Measurements from ENCODE around the gene ZSCAN26. TPM values are rescaled to one million over a fixed set of nuclear protein-coding genes. Genes with fewer than 3 reads are reported as not detected.
"Not testable (repeated sequence)": the region's sequence is repeated elsewhere in the genome, so short reads cannot be mapped to it uniquely, and the experiment has no call there.

Gene ZSCAN26
- total RNA-seq, 1 donor from 2014 or later: 20.5 TPM

DNA sequence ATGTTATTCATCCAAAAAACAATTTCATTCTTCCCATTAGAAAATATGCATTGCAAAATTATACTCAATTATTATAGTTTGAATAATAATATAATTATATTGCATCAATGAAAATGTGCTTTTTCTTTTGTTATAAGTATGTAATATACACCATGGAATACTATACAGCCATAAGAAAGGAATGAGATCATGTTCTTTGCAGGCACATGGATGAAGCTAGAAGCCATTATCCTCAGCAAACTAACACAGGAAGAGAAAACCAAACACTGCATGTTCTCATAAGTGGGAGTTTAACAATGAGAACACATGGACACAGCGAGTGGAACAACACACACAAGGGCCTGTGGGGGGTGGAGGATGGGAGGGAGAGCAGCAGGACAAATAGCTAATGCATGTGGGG lies 9.9 kb upstream of the ZSCAN26 start:
- DNase-seq: no peak

DNA sequence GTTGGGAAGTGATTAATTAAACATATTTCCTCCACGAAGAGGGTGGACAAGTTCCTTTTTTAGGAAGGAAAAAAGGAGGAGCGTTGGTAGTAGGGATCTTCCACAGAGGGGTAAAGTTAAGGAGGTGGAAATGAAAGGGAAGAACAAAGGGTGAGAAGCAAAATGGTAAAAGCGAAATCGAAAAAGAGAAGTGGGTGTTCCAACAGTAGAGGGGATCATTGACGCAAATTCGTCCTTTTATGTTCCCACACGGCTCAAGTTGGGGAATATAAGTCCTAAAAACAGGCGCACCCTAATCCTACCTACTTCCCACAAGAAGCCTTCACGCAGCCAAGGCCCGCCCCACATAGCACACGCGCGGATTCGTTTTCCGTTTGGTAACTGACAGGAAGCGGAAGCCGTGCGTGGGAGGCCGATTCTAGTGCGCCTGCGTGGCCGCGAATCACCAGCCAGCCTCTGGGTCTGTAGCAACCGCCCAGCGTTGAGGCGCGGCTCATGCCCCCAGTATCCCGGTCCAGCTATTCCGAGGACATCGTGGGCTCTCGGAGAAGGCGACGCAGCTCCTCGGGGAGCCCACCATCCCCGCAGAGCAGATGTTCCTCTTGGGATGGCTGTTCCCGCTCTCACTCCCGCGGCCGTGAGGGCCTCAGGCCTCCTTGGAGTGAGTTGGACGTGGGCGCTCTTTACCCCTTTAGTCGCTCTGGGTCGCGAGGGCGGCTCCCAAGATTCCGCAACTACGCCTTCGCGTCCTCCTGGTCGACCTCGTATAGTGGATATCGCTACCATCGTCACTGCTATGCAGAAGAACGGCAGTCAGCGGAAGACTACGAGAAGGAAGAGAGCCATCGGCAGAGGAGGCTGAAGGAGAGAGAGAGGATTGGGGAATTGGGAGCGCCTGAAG lies 7.8 kb upstream of the ZSCAN26 start, which contains the start of gene NKAPL:
NKAPL (plus strand) TSS at position 421 of the 901 bp plus-strand sequence; CDS start at position 496, 75 bp downstream.
- DNase-seq: peak; percentile 88

DNA sequence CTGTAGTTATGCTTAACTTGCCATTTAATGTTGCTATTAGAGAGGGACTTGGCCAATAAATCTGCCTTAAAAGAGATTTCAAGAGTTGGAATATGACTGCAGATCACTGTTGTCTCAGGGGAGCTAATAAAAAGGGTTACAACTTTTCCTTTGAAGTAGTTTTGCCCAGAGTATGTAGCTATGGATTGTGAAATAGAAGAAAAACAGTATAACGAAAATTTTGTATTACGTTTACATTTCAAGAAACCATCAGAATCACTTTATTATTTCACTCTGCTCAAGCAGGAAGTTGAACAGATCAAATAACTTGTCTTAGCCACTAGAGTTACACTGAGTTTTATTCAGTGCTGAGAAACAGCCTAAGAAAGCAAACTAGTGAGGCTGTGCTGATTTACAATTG lies 3.0 kb upstream of the ZSCAN26 start:
- DNase-seq: no peak

DNA sequence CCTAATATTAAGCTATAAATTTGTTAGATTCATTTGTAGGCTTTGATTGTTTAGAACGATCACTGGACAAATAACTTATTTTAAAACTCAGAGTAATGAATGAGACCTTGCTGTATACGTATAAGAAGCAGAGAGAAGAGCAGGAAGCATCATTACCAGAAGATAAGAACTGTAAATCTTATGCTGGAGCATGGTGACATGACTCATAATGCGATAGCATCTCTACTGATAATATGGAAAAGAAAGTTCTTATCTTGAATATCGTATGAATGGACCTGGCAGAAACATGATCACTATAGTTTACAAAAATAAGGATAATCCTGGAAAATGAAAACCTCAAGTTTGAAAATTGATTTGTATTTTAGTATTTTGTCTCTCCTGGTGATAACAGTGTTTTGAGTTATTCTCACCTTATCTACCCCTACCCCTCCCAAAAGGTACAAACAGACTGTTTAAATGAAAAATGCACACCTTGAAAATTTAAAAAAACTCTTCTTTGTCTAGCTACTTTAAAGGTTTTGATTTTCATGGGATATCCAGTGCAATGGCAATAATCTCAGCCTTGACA lies 2.0 kb upstream of the ZSCAN26 start:
- no peak for DNase-seq

DNA sequence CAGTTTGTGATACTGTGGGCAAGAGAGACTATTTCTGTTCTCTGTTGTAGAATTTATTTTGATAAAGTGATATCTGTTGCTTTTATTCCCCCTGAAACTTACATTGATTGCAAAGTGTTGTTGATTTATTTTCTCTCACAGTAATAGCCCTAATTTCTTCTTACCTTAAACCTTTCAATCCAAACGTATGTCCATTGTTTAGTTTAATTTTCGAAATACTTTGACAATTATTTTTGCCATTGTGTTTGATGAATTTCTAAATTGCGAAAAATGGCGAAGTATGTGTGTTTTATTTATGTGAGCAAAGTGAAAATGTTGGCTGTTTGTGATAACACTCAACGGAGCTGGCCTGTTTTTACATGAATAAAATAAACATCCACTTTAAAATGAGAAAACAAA lies 381 bp upstream of the ZSCAN26 start:
- DNase-seq: no peak

DNA sequence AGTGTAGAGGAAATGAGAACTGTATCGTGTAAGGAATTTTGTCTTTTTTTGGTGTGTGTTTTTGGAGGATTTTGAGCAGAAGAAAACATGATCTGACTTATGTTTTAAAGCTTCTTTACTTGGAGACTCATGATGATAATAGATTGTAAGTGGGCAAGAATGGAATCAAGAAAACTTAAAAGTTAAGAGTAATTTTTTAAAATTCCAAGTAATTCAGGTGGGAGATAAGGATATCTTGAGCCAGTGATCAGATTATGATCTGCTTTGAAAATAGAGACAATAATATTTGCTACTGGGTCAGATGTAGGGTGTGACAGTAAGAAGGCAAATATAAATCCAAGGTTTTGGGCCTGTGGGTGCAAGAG lies 734 bp downstream of the ZSCAN26 start:
- no peak for DNase-seq

DNA sequence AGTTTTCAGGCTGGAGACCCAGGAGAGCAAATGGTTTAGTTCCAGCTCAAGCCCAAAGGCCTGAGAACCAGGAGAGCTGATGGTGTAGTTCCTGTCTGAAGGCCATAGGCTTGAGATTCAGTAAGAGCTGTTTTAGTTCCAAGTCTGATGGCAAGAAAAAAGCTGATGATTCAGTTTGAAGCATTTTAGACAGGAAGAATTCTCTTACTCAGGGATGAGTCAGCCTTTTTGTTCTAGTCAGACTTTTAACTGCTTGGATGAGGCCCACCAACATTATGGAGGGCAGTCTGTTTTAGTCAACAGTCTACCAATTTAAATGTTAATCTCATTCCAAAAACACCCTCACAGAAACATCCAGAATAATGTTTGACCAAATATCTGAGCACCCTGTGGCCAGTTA lies 2.5 kb downstream of the ZSCAN26 start:
- no peak for DNase-seq

DNA sequence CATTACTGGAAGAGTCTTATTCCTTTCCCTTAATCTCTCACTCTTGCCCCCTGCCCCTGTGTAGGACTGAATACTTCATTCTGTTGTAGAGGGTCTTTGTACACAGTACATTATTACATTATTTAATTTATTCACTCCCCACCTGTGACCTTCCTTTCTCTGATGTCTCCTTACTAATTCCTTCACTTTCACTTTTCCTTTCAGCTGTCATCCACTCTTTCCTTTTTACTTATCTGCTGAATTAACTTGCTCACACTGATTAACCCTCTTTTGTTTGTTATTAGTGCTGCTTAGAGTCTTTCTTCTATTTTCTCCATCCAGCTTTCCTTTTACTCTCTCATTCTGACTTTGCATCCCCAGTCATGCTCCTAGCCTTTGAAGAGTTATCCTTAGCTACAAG lies 7.9 kb downstream of the ZSCAN26 start:
- DNase-seq: no peak

DNA sequence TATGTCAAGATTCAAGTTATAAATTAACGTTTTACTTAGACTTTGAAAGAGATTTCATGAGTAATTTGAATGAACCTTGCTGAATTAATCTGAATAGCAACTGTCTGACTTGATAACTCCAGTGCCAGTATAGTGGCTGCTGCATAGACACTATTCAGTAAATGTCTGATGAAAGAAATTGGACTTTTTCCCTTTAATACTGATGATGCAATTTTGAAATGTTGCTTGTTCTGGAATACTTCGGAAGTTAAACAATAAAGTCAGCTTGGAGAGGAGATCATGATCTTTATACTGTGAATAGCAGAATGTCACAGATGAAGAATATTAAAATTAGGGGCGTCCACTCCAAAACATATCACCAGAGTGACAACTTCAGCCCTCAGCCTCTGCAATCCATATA lies 10.8 kb downstream of the ZSCAN26 start:
- DNase-seq: no peak

DNA sequence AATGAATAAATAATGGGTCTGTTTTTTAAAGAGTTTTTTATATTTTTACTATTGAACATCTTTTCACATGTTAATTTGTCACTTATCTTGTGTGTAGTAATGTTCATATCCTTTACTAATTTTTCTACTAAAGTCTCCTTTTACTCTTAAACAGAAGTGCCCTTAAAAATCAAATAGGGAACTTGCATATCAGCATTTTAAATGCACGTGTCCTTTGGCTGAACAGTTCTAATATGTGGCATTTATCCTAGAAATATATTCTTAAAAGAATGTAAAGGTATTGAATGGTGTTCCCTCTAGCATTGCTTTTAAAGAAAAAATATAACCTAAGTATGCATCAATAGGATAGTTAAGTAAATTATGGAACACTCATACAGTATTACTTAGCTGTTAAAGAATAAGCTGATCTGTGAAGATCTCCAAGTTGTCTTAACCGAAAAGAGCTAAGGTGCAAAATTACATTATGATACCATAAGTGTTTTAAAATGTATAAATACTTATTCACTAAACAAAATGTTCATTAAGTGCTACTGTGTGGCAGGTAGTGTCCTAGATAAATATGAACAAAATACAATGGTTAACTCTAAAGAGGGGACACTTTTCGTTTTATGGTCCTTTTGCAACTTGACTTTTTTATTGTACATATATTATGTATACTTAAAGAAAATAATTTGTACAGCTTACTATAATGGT lies 13.8 kb downstream of the ZSCAN26 start:
- no peak for DNase-seq

DNA sequence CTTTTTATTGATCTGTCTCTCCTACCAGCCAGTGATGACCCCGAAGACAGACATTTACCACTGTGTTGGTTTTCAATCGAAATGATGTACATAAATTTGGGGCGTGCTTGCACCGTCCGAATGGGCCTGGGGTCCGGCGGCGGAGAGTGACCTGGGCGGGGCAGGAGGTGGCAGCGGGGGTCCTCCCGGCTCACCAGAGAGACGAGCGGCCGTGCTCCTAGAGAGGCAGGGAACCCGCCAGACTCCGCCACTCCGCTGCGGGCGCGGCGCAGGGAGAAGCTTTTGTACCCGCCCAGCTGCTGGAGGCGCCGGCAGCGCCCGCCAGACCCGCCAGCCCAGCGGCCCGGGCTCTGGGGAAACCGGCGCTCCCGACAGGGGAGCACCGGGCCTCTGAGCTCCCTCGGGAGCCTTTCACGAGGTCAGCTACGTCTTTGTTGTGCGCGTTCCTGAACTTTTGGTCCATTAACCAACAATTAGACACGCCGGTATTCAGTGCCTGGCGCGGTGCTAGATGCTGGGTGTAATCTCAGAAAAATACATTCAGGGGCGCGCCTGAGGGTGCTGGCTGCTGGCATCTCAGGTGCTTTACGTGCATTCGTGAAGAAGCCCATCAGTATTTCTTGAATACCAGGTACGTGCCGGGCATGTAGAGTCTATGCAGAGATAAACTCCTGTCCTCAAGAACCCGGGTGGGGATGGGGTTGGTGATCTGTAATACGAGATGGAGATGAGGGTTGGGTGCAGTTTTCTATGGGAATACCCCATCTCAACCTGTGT lies 14.5 kb downstream of the ZSCAN26 start, which contains the start of gene PGBD1:
PGBD1 (plus strand) TSS at position 285 of the 777 bp plus-strand sequence. CDS start 2,242 bp downstream, outside the sequence.
- peak; percentile 86 for DNase-seq

DNA sequence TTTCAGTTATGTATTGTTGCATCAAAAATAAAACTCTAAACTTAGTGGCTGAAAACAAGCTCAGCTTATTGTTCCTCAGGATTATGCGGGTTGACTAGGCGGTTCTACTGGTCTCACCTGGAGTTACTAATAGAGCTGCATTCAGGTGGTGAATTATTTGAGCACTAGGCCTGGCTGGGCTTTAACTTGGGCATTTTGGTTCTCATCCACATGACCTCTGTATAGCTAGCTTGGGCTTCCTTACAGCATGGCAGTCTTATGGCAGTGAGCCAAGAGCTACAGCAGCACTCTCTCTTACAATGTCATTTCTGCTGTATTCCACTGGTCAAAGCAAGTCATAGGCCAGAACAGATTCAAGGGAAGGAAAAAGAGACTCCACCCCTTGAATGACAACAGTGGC lies 16.0 kb downstream of the ZSCAN26 start:
- DNase-seq: no peak

DNA sequence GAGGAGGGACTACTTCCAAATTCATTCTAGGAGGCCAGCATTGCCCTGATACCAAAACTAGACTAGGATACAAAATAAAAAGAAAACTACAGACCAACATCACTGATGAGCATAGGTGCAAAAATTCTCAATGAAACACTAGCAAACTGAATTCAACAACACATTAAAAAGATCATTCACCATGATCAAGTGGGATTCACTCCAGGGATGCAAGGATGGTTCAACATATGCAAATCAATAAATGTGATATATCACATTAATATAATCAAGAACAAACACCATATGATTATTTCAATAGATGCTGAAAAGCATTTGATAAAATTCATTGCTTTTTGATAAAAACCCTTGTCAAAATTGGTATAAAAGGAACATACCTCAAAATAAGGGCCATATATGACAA lies 24.6 kb downstream of the ZSCAN26 start:
- DNase-seq: no peak

DNA sequence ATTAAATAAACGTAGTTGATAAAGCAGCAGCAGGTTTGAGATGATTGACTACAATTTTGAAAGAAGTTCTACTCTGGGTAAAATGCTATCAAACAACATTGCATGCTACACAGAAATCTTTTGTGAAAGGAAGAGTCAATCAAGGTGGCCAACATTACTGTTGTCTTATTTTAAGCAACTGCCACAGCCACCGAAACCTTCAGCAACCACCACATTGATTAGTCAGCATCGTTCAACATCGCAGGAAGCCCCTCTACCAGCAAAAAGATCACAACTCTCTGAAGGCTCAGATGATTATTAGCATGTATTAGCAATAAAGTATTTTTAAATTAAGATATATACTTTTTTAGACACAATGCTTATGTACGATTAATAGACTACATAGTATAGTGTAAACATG lies 28.4 kb downstream of the ZSCAN26 start:
- DNase-seq: no peak

DNA sequence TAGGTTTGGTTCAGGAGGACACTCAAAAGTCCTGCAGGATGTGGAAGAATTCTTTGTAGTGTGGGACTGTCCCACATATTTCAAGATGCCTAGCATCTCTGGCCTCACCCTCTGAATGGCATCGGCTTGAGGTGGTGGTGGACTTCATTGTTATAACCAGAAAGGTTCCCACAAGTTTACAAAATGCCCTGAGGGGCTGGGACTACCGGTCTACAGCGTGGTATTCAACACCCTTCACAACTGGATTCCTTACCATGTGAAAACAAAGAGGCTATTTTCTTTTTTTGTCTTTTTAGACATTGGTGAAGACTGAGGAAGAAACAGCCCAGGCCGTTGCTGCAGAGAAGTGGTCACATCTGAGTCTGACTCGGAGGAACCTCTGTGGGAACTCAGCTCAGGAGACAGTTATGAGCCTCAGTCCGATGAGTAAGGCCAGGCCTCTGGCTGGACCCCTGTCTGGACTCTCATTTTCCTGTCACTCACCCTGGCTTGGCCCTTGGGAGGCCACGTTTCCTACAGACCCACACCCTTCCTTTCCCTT lies 29.6 kb downstream of the ZSCAN26 start:
- DNase-seq: no peak

DNA sequence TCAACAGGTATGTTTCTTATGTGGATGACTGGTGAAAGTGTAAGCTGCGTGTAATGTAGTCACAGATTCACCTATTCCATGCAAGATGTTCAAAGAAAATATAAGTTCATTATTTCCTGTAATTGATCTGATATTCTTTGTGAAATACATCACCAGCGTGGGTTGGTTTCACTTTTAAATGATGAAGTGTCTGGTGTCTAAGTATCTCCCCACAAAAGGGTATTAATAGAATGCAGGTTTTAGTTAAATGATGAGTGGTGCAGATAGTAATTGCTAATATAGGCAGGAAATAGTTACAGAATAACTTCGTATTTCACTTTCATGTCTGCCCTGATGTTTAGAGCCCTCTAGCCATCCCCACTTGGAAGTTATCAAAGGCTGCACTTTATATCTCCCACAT lies 36.6 kb downstream of the ZSCAN26 start:
- no peak for DNase-seq

DNA sequence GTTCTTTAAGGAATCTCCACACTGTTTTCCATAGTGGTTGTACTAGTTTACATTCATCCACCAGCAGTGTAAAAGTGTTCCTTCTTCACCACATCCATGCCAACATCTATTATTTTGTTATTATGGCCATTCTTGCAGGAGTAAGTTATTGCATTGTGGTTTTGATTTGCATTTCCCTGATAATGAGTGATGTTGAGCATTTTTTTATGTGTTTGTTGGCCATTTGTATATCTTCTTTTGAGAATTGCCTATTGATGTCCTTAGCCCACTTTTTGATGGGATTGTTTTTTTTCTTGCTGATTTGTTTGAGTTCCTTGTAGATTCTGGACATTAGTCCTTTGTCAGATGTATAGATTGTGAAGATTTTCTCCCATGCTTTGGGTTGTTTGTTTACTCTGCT lies 39.4 kb downstream of the ZSCAN26 start:
- not testable (repeated sequence) for DNase-seq

DNA sequence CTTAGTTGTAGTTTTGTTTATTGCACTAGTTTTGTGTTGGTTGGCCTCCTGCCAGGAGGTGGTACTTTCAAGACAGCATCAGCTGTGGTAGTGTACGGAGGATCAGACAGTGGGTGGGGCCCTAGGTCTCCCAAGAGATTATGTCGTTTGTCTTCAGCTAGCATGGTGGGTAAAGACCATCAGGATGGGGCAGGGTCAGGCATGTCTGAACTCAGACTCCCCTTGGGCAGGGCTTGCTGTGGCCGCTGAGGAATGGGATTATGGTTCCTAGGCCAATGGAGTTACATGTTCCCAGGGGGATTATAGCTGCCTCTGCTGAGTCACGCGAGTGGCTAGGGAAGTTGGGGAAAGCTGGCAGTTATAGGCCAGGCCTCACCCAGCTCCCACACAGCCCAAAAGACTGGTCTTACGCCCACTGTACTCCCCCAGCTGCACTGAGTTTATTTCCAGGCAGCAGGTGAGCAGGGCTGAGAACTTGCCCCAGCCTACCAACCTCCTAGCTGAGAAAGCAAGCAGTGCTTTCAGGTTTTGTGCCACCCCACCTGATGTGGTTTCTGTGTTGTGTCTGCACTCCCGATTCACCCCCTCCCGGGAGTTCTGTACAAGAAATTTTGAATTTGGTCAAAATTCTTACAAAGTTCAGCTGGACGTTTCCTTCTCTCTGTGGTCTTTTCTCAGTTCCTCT lies 44.3 kb downstream of the ZSCAN26 start:
- no peak for DNase-seq

DNA sequence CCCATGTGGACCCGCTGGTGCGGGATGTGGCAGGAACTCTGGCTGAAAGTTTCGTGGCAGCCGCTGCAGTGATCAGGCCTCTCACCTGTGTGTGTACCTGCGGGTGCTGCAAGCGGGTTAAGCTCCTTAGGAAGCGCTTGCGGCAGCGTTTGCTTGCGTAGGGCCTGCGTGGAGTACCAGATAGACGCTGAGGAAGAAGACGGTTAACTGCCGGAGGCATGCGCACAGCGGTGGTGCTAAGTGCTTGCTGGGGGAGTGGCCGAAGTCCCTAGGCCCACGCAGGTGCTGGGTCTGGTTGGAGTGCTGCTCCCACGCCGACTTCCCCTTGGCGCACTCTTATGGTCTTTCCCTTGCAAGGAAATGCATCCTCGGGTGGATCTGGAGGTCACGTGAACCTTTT lies 46.0 kb downstream of the ZSCAN26 start:
- no peak for DNase-seq

DNA sequence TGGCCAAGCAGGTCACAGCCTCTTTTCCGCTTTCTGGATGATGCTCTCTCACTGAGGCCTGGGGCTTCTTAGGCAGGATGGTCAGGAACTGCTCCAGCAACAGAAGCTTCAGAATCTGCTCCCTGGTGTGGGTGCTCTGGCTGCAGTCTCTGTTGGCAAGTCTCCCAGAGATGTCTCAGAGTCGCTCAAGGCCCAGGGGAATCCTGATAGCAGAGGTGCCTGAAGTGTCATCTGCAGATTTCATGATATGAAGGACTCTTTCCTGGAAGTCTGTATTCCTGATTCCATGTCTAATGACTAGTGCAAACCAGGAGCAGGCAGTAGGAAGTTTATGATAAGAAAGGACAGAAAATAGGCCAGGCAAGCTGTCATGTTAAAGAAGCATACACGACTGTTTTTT lies 48.7 kb downstream of the ZSCAN26 start:
- no peak for DNase-seq

DNA sequence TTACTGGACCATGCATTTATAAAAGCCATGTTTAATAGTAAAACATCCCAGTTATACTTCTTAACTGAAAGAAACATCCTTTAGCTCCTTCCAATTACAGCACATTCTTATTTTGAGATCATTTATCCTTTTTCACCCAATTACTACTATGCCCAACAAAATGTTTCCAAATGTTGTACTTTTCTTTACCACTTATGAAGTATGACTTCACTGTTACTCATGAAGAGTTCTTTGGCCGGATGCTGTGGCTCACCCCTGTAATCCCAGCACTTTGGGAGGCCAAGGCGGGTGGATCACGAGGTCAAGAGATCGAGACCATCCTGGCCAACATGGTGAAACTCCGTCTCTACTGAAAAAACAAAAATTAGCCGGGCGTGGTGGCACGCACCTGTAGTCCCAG lies 50.9 kb downstream of the ZSCAN26 start:
- not testable (repeated sequence) for DNase-seq

All from tongue (tissue), 2 donors.